Measurements from ENCODE around the gene FRMD4A. TPM values are rescaled to one million over a fixed set of nuclear protein-coding genes. Genes with fewer than 3 reads are reported as not detected.
A peak's percentile ranks its signal among the peaks of the same experiment; 100 is the strongest.

Gene FRMD4A
- total and polyA plus RNA-seq, 8 donors: 6.9 to 25.3 (median 11.3) TPM

- Histone ChIP-seq H3K36me3 (no peaks in the 10 kb centered on the region), H3K4me3 (no peak overlapping the region), H3K9me3 (no peaks in the 10 kb centered on the region), H3K4me1 (no peaks in the 10 kb centered on the region), H3K27ac (no peak overlapping the region), H3K27me3 (peaks cover 0 to 14% (median 0%) of the 10 kb centered on the region in 3 donors)
- DNase-seq: no peak
- intact Hi-C loops (cut with DNase I; ENCODE audit: low total_unique reads): no loop called here
- TF ChIP-seq POLR2AphosphoS5 (IDR thresholded peaks at IDR 0.05) (no peak), CTCF (IDR thresholded peaks at IDR 0.05) (no peak), POLR2A (IDR thresholded peaks at IDR 0.05) (no peak), EP300 (IDR thresholded peaks at IDR 0.05) (no peak)
- 38 to 69% (median 54%) methylated on average over 5 of the region's 5 CpGs for WGBS, 5 donors
Measured at GRCh38 chr10:14306190-14306589, 24.5 kb downstream of the FRMD4A start.

- H3K36me3 ChIP-seq: no peaks in the 10 kb centered on the region
- peaks cover 0 to 20% (median 0%) of the 10 kb centered on the region in 3 donors for H3K27me3 ChIP-seq
- H3K4me1 ChIP-seq: no peaks in the 10 kb centered on the region
- no peak overlapping the region for H3K4me3 ChIP-seq
- intact Hi-C loops (cut with DNase I; ENCODE audit: low total_unique reads): no loop called here
- TF ChIP-seq EP300 (IDR thresholded peaks at IDR 0.05) (no peak), POLR2A (IDR thresholded peaks at IDR 0.05) (no peak), POLR2AphosphoS5 (IDR thresholded peaks at IDR 0.05) (no peak), CTCF (IDR thresholded peaks at IDR 0.05) (no peak)
- H3K27ac ChIP-seq: no peak overlapping the region
- no peak for DNase-seq
- no peaks in the 10 kb centered on the region for H3K9me3 ChIP-seq
- 68 to 80% (median 75%) methylated on average over 5 of the region's 5 CpGs for WGBS, 5 donors
Measured at GRCh38 chr10:14304046-14304445, 26.7 kb downstream of the FRMD4A start.

- Histone ChIP-seq H3K9me3 (no peaks in the 10 kb centered on the region), H3K4me3 (no peak overlapping the region), H3K4me1 (no peaks in the 10 kb centered on the region), H3K27me3 (peaks cover 0 to 20% (median 0%) of the 10 kb centered on the region in 3 donors), H3K27ac (no peak overlapping the region), H3K36me3 (no peaks in the 10 kb centered on the region)
- DNase-seq: no peak
- TF ChIP-seq POLR2AphosphoS5 (IDR thresholded peaks at IDR 0.05): no peak
- TF ChIP-seq EP300 (IDR thresholded peaks at IDR 0.05): no peak
- TF ChIP-seq POLR2A (IDR thresholded peaks at IDR 0.05): no peak
- peak in 1 of 7 experiments; percentile 14 for TF ChIP-seq CTCF (IDR thresholded peaks at IDR 0.05)
- intact Hi-C loops (cut with DNase I; ENCODE audit: low total_unique reads): no loop called here
- WGBS, 5 donors: 44 to 63% (median 54%) methylated on average over 2 of the region's 2 CpGs
Measured at GRCh38 chr10:14302035-14302434, 28.7 kb downstream of the FRMD4A start.

- Histone ChIP-seq H3K4me3 (no peak overlapping the region), H3K36me3 (no peaks in the 10 kb centered on the region), H3K9me3 (no peaks in the 10 kb centered on the region), H3K27me3 (peaks cover 0 to 19% (median 0%) of the 10 kb centered on the region in 3 donors), H3K4me1 (peaks cover 0 to 14% (median 7%) of the 10 kb centered on the region in 4 donors), H3K27ac (no peak overlapping the region)
- WGBS, 5 donors: 64 to 84% (median 77%) methylated on average over 3 of the region's 3 CpGs
- intact Hi-C loops (cut with DNase I; ENCODE audit: low total_unique reads): no loop called here
- TF ChIP-seq POLR2A (IDR thresholded peaks at IDR 0.05) (no peak), POLR2AphosphoS5 (IDR thresholded peaks at IDR 0.05) (no peak), CTCF (IDR thresholded peaks at IDR 0.05) (no peak), EP300 (IDR thresholded peaks at IDR 0.05) (no peak)
- peak in 1 of 2 donors; percentile 40 for DNase-seq
Measured at GRCh38 chr10:14299556-14299955, 31.2 kb downstream of the FRMD4A start.

All from stomach (tissue), 9 donors.